ENCODE measurements around the gene UNC50.
A peak's percentile ranks its signal among the peaks of the same experiment; 100 is the strongest.

UNC50 gene

GRCh38 chr2:98563394-98563793 is 45.0 kb upstream of the UNC50 start:
- no peak overlapping the region for H3K4me3 ChIP-seq (ENCODE audit: low read length)

GRCh38 chr2:98564541-98565132 is 43.8 kb upstream of the UNC50 start:
- no peak overlapping the region for H3K4me3 ChIP-seq (ENCODE audit: low read length)
- no peak for DNase-seq (ENCODE audit: low read depth)
- TF ChIP-seq CTCF (conservative IDR thresholded peaks at IDR 0.05; ENCODE audit: low read length), result no peak

More at GRCh38 chr2:98563394-98563793, 45.0 kb upstream of the UNC50 start:
- no peak for DNase-seq (ENCODE audit: low read depth)
- no peak for TF ChIP-seq CTCF (conservative IDR thresholded peaks at IDR 0.05; ENCODE audit: low read length)

- TF ChIP-seq CTCF (conservative IDR thresholded peaks at IDR 0.05; ENCODE audit: low read length), result no peak
- no peak for DNase-seq (ENCODE audit: low read depth)
- no peak overlapping the region for H3K4me3 ChIP-seq (ENCODE audit: low read length)
These were observed 43.0 kb upstream of the UNC50 start for GRCh38 chr2:98565286-98565860.

- DNase-seq (ENCODE audit: low read depth), result no peak
- no peak for TF ChIP-seq CTCF (conservative IDR thresholded peaks at IDR 0.05; ENCODE audit: low read length)
- no peak overlapping the region for H3K4me3 ChIP-seq (ENCODE audit: low read length)
These were observed 42.4 kb upstream of the UNC50 start for GRCh38 chr2:98565941-98566340.

GRCh38 chr2:98568161-98568956 is 40.0 kb upstream of the UNC50 start:
- no peak for TF ChIP-seq CTCF (conservative IDR thresholded peaks at IDR 0.05; ENCODE audit: low read length)
- no peak overlapping the region for H3K4me3 ChIP-seq (ENCODE audit: low read length)
- peak; percentile 43 for DNase-seq (ENCODE audit: low read depth)

GRCh38 chr2:98569197-98569793 is 39.1 kb upstream of the UNC50 start:
- TF ChIP-seq CTCF (conservative IDR thresholded peaks at IDR 0.05; ENCODE audit: low read length), result peak; percentile 71
- no peak for DNase-seq (ENCODE audit: low read depth)
- H3K4me3 ChIP-seq (ENCODE audit: low read length), result no peak overlapping the region

All from AG10803 (cell line).